GM20431 (cell line): Measurements from ENCODE around the gene HFM1.
"Not testable (repeated sequence)": the region's sequence is repeated elsewhere in the genome, so short reads cannot be mapped to it uniquely, and the experiment has no call there.

ENCODE experiments used
- in situ Hi-C: fragments of 300-500 bp; cut with MseI, MboI; formaldehyde crosslinking; loops from one replicate; pipeline ENCODE4 v1.15.0; 2020; ENCODE audit warnings: low sequenced_read_pairs; ENCODE audit not compliant: unreplicated experiment

The HFM1 gene

GRCh38 chr1:91383456-91383855, 21.2 kb downstream of the HFM1 start:
- in situ Hi-C loops: no loop called here

- in situ Hi-C loops: no loop called here
Measured at GRCh38 chr1:91381844-91382243, 22.8 kb downstream of the HFM1 start.

GRCh38 chr1:91374086-91374485, 30.6 kb downstream of the HFM1 start:
- in situ Hi-C loops: no loop called here

GRCh38 chr1:91372230-91372629, 32.4 kb downstream of the HFM1 start:
- in situ Hi-C loops: not testable (repeated sequence)

GRCh38 chr1:91349524-91349923, 55.1 kb downstream of the HFM1 start:
- in situ Hi-C loops: no loop called here

- in situ Hi-C loops: no loop called here
Measured at GRCh38 chr1:91346824-91347223, 57.8 kb downstream of the HFM1 start.

- in situ Hi-C loops: no loop called here
Measured at GRCh38 chr1:91345395-91346005, 59.1 kb downstream of the HFM1 start.

GRCh38 chr1:91338501-91338900, 66.1 kb downstream of the HFM1 start:
- in situ Hi-C loops: no loop called here

GRCh38 chr1:91335603-91336002, 69.0 kb downstream of the HFM1 start:
- in situ Hi-C loops: no loop called here

GRCh38 chr1:91334856-91335255, 69.8 kb downstream of the HFM1 start:
- in situ Hi-C loops: no loop called here

- in situ Hi-C loops: no loop called here
Measured at GRCh38 chr1:91325456-91325855, 79.2 kb downstream of the HFM1 start.

GRCh38 chr1:91314643-91315042, 90.0 kb downstream of the HFM1 start:
- in situ Hi-C loops: no loop called here

- in situ Hi-C loops: no loop called here
Measured at GRCh38 chr1:91311672-91312071, 93.0 kb downstream of the HFM1 start.

- in situ Hi-C loops: no loop called here
Measured at GRCh38 chr1:91308544-91308943, 96.1 kb downstream of the HFM1 start.

- in situ Hi-C loops: no loop called here
Measured at GRCh38 chr1:91307784-91308409, 96.7 kb downstream of the HFM1 start.

GRCh38 chr1:91303165-91303564, 101.5 kb downstream of the HFM1 start:
- in situ Hi-C loops: no loop called here

- in situ Hi-C loops: not testable (repeated sequence)
Measured at GRCh38 chr1:91288843-91289553, 115.6 kb downstream of the HFM1 start.

- in situ Hi-C loops: not testable (repeated sequence)
Measured at GRCh38 chr1:91286962-91287317, 117.7 kb downstream of the HFM1 start.

- in situ Hi-C loops: not testable (repeated sequence)
Measured at GRCh38 chr1:91286259-91286961, 118.2 kb downstream of the HFM1 start.

- in situ Hi-C loops: no loop called here
Measured at GRCh38 chr1:91283421-91283726, 121.3 kb downstream of the HFM1 start.
